CD14-positive monocyte (primary cell): ENCODE data around the gene TJP1. TPM values are rescaled to one million over a fixed set of nuclear protein-coding genes. Genes with fewer than 3 reads are reported as not detected.

ENCODE experiments used
- DNase-seq, 3 donors: peaks; one replicate each; pipeline ENCODE4 v3.0.0-alpha.2; 2011 to 2022
- H2AFZ ChIP-seq: 2 replicates; pipeline ENCODE4 v1.6.0; 2012; ENCODE audit warnings: mild to moderate bottlenecking, low read depth, low read length, inconsistent platforms; ENCODE audit not compliant: insufficient read depth, poor library complexity, severe bottlenecking
- H3K27ac ChIP-seq, 2 donors: 1 replicate in 1 of 2; 2 replicates in 1 of 2; pipeline ENCODE4 v1.5.1; 2012 to 2013; ENCODE audit warnings: low read length in 2 of 2, control low read depth in 1 of 2, inconsistent platforms in 1 of 2, low read depth in 1 of 2, mild to moderate bottlenecking in 1 of 2
- H3K27me3 ChIP-seq, 2 donors: one replicate each; pipeline versions ENCODE4 v1.6.0 to v1.6.1; 2011 to 2013; ENCODE audit warnings: low read length in 2 of 2; ENCODE audit not compliant: control insufficient read depth in 2 of 2, insufficient read depth in 2 of 2
- H3K36me3 ChIP-seq, 2 donors: replicated peaks in 1 of 2; 1 replicate in 1 of 2; 2 replicates in 1 of 2; pipeline versions ENCODE4 v1.5.1 to v1.6.1; 2012 to 2013; ENCODE audit warnings: low read length in 2 of 2, control low read depth in 1 of 2, inconsistent platforms in 1 of 2, mild to moderate bottlenecking in 1 of 2; ENCODE audit not compliant: insufficient read depth in 2 of 2, control insufficient read depth in 1 of 2
- H3K4me1 ChIP-seq, 2 donors: 1 replicate in 1 of 2; 2 replicates in 1 of 2; pipeline versions ENCODE4 v1.5.1 to v1.6.1; 2012 to 2013; ENCODE audit warnings: low read length in 2 of 2, control low read depth in 1 of 2, inconsistent platforms in 1 of 2, mild to moderate bottlenecking in 1 of 2, moderate library complexity in 1 of 2; ENCODE audit not compliant: insufficient read depth in 2 of 2, control insufficient read depth in 1 of 2
- H3K4me2 ChIP-seq: replicated peaks from 2 replicates; pipeline ENCODE3; 2012; ENCODE audit warnings: low read length, moderate library complexity, mild to moderate bottlenecking; ENCODE audit not compliant: poor library complexity, severe bottlenecking; ENCODE audit errors: extremely low read depth
- H3K4me3 ChIP-seq, 3 experiments: fragments of 200-600 bp in 1 of 3; sonication (generic) in 1 of 3; replicated peaks in 1 of 3; 1 replicate in 2 of 3; 2 replicates in 1 of 3; pipeline ENCODE4 v1.5.1; 2011 to 2013; ENCODE audit warnings: low read length in 3 of 3, mild to moderate bottlenecking in 3 of 3, control low read depth in 2 of 3, low read depth in 2 of 3, inconsistent platforms in 1 of 3, moderate library complexity in 1 of 3
- H3K79me2 ChIP-seq: 2 replicates; pipeline ENCODE4 v1.6.0; 2012; ENCODE audit warnings: mild to moderate bottlenecking, control low read depth, inconsistent platforms, low read length, moderate library complexity; ENCODE audit not compliant: insufficient read depth
- H3K9ac ChIP-seq: 2 replicates; pipeline ENCODE4 v1.6.0; 2017; ENCODE audit warnings: low read length, mild to moderate bottlenecking; ENCODE audit not compliant: insufficient read depth, poor library complexity, severe bottlenecking
- H3K9me3 ChIP-seq, 2 donors: replicated peaks in 1 of 2; 1 replicate in 1 of 2; 2 replicates in 1 of 2; pipeline versions ENCODE4 v1.5.1 to v1.6.1; 2012 to 2013; ENCODE audit warnings: low read length in 2 of 2, control low read depth in 1 of 2; ENCODE audit not compliant: control insufficient read depth in 1 of 2, insufficient read depth in 1 of 2
- H4K20me1 ChIP-seq: 2 replicates; pipeline ENCODE4 v1.6.0; 2012; ENCODE audit warnings: mild to moderate bottlenecking, low read length, control low read depth, moderate library complexity; ENCODE audit not compliant: insufficient read depth
- H3K27ac Mint-ChIP-seq, 7 donors: one replicate each; pipeline ENCODE4 v1.8.0; 2020; ENCODE audit warnings: mild to moderate bottlenecking in 7 of 7, mixed read lengths in 7 of 7, moderate library complexity in 6 of 7, inconsistent platforms in 2 of 7
- H3K27me3 Mint-ChIP-seq, 3 donors: one replicate each; pipeline ENCODE4 v1.8.0; 2021 to 2022; ENCODE audit warnings: low read depth in 3 of 3, mild to moderate bottlenecking in 3 of 3, mixed read lengths in 3 of 3, moderate library complexity in 3 of 3, inconsistent platforms in 1 of 3
- H3K36me3 Mint-ChIP-seq, 2 donors: one replicate each; pipeline ENCODE4 v1.8.0; 2020; ENCODE audit warnings: mixed read lengths in 2 of 2, inconsistent platforms in 1 of 2, mild to moderate bottlenecking in 1 of 2
- H3K4me1 Mint-ChIP-seq: one replicate; pipeline ENCODE4 v1.8.0; 2020; ENCODE audit warnings: mild to moderate bottlenecking, mixed read lengths
- H3K4me3 Mint-ChIP-seq, 2 donors: one replicate each; pipeline ENCODE4 v1.8.0; 2020; ENCODE audit warnings: mild to moderate bottlenecking in 2 of 2, mixed read lengths in 2 of 2, moderate library complexity in 1 of 2
- H3K9me3 Mint-ChIP-seq, 7 donors: one replicate each; pipeline ENCODE4 v1.8.0; 2020 to 2022; ENCODE audit warnings: mixed read lengths in 7 of 7, mild to moderate bottlenecking in 6 of 7, moderate library complexity in 6 of 7, inconsistent platforms in 2 of 7
- CTCF ChIP-seq: fragments of 200-600 bp; IDR thresholded peaks from one replicate; pipeline ENCODE4 v1.8.0; 2022; ENCODE audit warnings: antibody characterized with exemption, mild to moderate bottlenecking
- WGBS: methylation state at CpG from one replicate; pipeline ENCODE4 v1.1.5; 2013; ENCODE audit warnings: missing lambda C conversion rate; ENCODE audit not compliant: insufficient coverage; 5-methylcytosine and 5-hydroxymethylcytosine counted together
- intact Hi-C, 2 donors: fragments of 100-400 bp; cut with micrococcal nuclease; formaldehyde crosslinking; loops; one replicate each; pipeline versions ENCODE4 v1.15.0 to v1.15.1; 2023
- polyA plus RNA-seq, 3 donors: library from polyadenylated mRNA; depleted of rRNA in 1 of 3; unstranded in 2 of 3; stranded (reverse) in 1 of 3; fragments of 300-500 nt in 2 of 3; fragments of >200 nt in 1 of 3; fragmentation: Illumina TruSeq in 2 of 3; gene quantifications; 1 replicate in 2 of 3; 2 replicates in 1 of 3; pipeline ENCODE4 v1.2.3, GENCODE V29; 2012 to 2021

The TJP1 gene
- polyA plus RNA-seq, 3 donors = not detected

GRCh38 chr15:29805708-29806104 is 16.6 kb downstream of the TJP1 start:
- WGBS = 73% methylated on average over 3 of the region's 4 CpGs
- intact Hi-C loops = no loop called here
- H3K9me3 Mint-ChIP-seq = no peaks in the 10 kb centered on the region

DNA sequence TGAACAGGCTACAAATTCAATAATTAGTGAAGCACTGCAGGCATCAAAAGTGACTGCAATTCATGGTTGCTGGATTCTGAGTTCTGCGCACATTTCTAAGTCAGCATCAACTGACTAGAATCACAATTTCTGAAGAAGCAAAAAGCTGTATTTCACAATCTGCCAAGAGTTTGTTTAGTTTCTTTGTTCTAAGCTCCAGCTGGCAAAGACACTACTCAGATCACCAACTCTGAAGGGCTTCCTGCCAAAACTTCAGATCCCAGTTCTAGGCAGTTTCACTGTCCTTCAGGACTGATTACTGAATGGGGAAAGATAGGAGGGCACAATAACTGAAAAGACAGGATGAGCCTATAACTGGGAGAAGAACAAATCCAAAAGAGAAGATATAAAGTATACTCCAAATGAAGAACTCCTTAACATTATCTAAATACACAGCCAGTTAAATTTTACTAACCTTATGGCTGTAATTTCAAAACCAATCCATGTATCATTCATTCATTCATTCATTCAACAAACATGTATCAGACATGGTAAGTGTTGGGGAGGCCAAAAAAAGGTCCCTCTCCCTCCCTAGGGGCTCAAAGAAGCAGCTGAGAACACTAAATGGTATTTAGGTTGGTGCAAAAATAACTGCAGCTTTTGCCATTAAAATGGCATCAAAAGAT is 17.1 kb downstream of the TJP1 start:
- H3K4me3 Mint-ChIP-seq = no peak overlapping the region
- Histone ChIP-seq H4K20me1 (no peaks in the 10 kb centered on the region), H3K27me3 (peaks cover 2 to 20% of the 10 kb centered on the region in 2 donors), H3K4me3 (no peak overlapping the region), H3K27ac (no peak overlapping the region), H3K4me1 (no peaks in the 10 kb centered on the region), H3K36me3 (no peaks in the 10 kb centered on the region), H3K9me3 (no peaks in the 10 kb centered on the region), H3K79me2 (no peaks in the 10 kb centered on the region), H2AFZ (no peak overlapping the region), H3K4me2 (no peak overlapping the region), H3K9ac (no peak overlapping the region)
- peaks cover 6 to 18% (median 12%) of the 10 kb centered on the region in 3 donors for H3K27me3 Mint-ChIP-seq
- DNase-seq = no peak
- no peaks in the 10 kb centered on the region for H3K9me3 Mint-ChIP-seq
- H3K27ac Mint-ChIP-seq = no peak overlapping the region
- 100% methylated on average over 1 of the region's 1 CpG for WGBS
- intact Hi-C loops = no loop called here
- no peaks in the 10 kb centered on the region for H3K4me1 Mint-ChIP-seq
- TF ChIP-seq CTCF = no peak
- H3K36me3 Mint-ChIP-seq = no peaks in the 10 kb centered on the region

More at GRCh38 chr15:29805708-29806104, 16.6 kb downstream of the TJP1 start:
- no peaks in the 10 kb centered on the region for H3K79me2 ChIP-seq
- no peaks in the 10 kb centered on the region for H3K4me1 ChIP-seq
- no peak overlapping the region for H3K4me2 ChIP-seq
- TF ChIP-seq CTCF = no peak
- Mint-ChIP-seq H3K27ac (no peak overlapping the region), H3K4me3 (peak overlapping the region in 1 of 2 donors; percentile 4), H3K36me3 (no peaks in the 10 kb centered on the region), H3K4me1 (no peaks in the 10 kb centered on the region), H3K27me3 (peaks cover 6 to 19% (median 12%) of the 10 kb centered on the region in 3 donors)
- H4K20me1 ChIP-seq = no peaks in the 10 kb centered on the region
- no peak overlapping the region for H3K27ac ChIP-seq
- peaks cover 2 to 21% of the 10 kb centered on the region in 2 donors for H3K27me3 ChIP-seq
- no peak overlapping the region for H3K9ac ChIP-seq
- no peak overlapping the region for H3K4me3 ChIP-seq
- H3K9me3 ChIP-seq = no peaks in the 10 kb centered on the region
- no peak overlapping the region for H2AFZ ChIP-seq
- no peaks in the 10 kb centered on the region for H3K36me3 ChIP-seq
- DNase-seq = no peak
